Body of pancreas (tissue), 4 donors: Measurements from ENCODE around the gene FMNL2. TPM values are rescaled to one million over a fixed set of nuclear protein-coding genes. Genes with fewer than 3 reads are reported as not detected.

Source experiments
- ATAC-seq: fragments of 150-250 bp; one replicate; pipeline ENCODE4 v1.9.1; 2016
- DNase-seq, 4 donors: peaks; one replicate each; pipeline ENCODE4 v3.0.0-alpha.2; 2019
- H3K27ac ChIP-seq, 4 donors: fragments of 200-600 bp; sonication (generic); 1 replicate in 3 of 4; 2 replicates in 1 of 4; pipeline versions ENCODE4 v1.5.1 to v1.6.1; 2016 to 2019; ENCODE audit warnings: mild to moderate bottlenecking in 1 of 4, mixed read lengths in 1 of 4, moderate library complexity in 1 of 4
- H3K27me3 ChIP-seq, 2 donors: fragments of 200-600 bp; sonication (generic); one replicate each; pipeline ENCODE4 v1.6.0; 2016; ENCODE audit warnings: mild to moderate bottlenecking in 1 of 2
- H3K36me3 ChIP-seq, 2 donors: fragments of 200-600 bp; sonication (generic); replicated peaks in 1 of 2; 2 replicates each; pipeline ENCODE4 v1.5.1; 2016; ENCODE audit warnings: low read depth in 2 of 2; ENCODE audit not compliant: insufficient read depth in 1 of 2
- H3K4me1 ChIP-seq: fragments of 200-600 bp; sonication (generic); one replicate; pipeline ENCODE4 v1.6.0; 2016
- H3K4me3 ChIP-seq, 2 donors: fragments of 200-600 bp; sonication (generic); 1 replicate in 1 of 2; 2 replicates in 1 of 2; pipeline ENCODE4 v1.5.1; 2016 to 2019
- H3K9me3 ChIP-seq, 3 donors: fragments of 200-600 bp; sonication (generic); 1 replicate in 2 of 3; 2 replicates in 1 of 3; pipeline ENCODE4 v1.5.1; 2016
- CTCF ChIP-seq, 7 experiments: fragments of 450-650 bp in 4 of 7; fragments of 200-600 bp in 3 of 7; sonication (generic) in 3 of 7; IDR thresholded peaks; one replicate each; pipeline ENCODE4 v1.5.1; 2016 to 2019; ENCODE audit warnings: antibody characterized with exemption in 7 of 7
- POLR2A ChIP-seq, 3 donors: fragments of 450-650 bp; IDR thresholded peaks; one replicate each; pipeline ENCODE4 v1.6.1; 2016; ENCODE audit warnings: antibody characterized with exemption in 3 of 3, mild to moderate bottlenecking in 2 of 3
- WGBS, 2 donors: methylation state at CpG; one replicate each; pipeline ENCODE4 v1.1.5; 2017; 5-methylcytosine and 5-hydroxymethylcytosine counted together
- intact Hi-C: fragments of 100-400 bp; cut with DNase I; formaldehyde crosslinking; loops from one replicate; pipeline ENCODE4 v1.15.1; 2023
- total RNA-seq, 2 donors: library from RNA; depleted of rRNA; stranded (reverse); fragments of >200 nt; gene quantifications; one replicate each; pipeline ENCODE4 v1.1.0, GENCODE V29; 2016

Gene FMNL2
- total RNA-seq, 2 donors from 2014 or later = 13.5 to 44.4 TPM

DNA sequence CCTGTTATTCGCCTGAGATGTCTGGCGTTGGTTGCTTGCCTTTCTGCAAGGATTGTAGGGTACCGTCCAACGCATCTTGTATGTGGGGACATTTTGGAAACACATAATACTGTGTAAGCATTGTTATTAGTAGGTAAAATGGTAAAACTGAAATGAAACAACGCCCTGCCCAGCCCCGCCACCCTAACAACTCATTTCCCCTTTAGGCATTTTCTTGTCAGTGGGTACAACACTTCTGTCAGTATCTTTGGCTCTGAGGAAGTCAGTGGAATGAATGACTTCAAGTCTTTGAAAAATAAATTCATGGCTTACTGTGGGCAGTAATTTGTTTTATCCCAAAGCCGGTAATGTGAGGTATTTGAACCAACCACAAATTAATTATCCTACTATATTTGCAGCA, 86.0 kb downstream of the FMNL2 start:
- no peak for ATAC-seq

GRCh38 chr2:152421521-152422370, 86.8 kb downstream of the FMNL2 start:
- TF ChIP-seq CTCF (IDR thresholded peaks at IDR 0.05) = no peak
- TF ChIP-seq POLR2A (IDR thresholded peaks at IDR 0.05) = no peak
- DNase-seq (peak; percentile 49 to 84 (median 64)), ATAC-seq (peak; percentile 97)
- Histone ChIP-seq H3K4me1 (peaks cover 29% of the 10 kb centered on the region), H3K27me3 (no peaks in the 10 kb centered on the region), H3K9me3 (no peaks in the 10 kb centered on the region), H3K27ac (peak overlapping the region; percentile 55 to 81 (median 70)), H3K4me3 (no peak overlapping the region), H3K36me3 (no peaks in the 10 kb centered on the region)
- WGBS, 2 donors = 44 to 51% methylated on average over 8 of the region's 8 CpGs
- intact Hi-C loops = no loop called here

More for the DNA sequence above, 86.0 kb downstream of the FMNL2 start:
- Histone ChIP-seq H3K27me3 (no peaks in the 10 kb centered on the region), H3K9me3 (no peaks in the 10 kb centered on the region), H3K4me1 (peaks cover 29% of the 10 kb centered on the region), H3K4me3 (no peak overlapping the region), H3K27ac (peak overlapping the region; percentile 22 to 81 (median 62)), H3K36me3 (no peaks in the 10 kb centered on the region)
- TF ChIP-seq POLR2A (IDR thresholded peaks at IDR 0.05) = no peak
- TF ChIP-seq CTCF (IDR thresholded peaks at IDR 0.05) = no peak
- 93 to 95% methylated on average over 7 of the region's 7 CpGs for WGBS, 2 donors
- intact Hi-C loops = no loop called here
- DNase-seq = no peak

GRCh38 chr2:152423684-152424083, 88.7 kb downstream of the FMNL2 start:
- H3K27ac ChIP-seq = no peak overlapping the region
- H3K4me3 ChIP-seq = no peak overlapping the region
- ATAC-seq = no peak
- peaks cover 30% of the 10 kb centered on the region for H3K4me1 ChIP-seq
- intact Hi-C loops = no loop called here
- H3K36me3 ChIP-seq = no peaks in the 10 kb centered on the region
- H3K9me3 ChIP-seq = no peaks in the 10 kb centered on the region
- DNase-seq = no peak
- TF ChIP-seq CTCF (IDR thresholded peaks at IDR 0.05) = no peak
- no peak for TF ChIP-seq POLR2A (IDR thresholded peaks at IDR 0.05)
- no peaks in the 10 kb centered on the region for H3K27me3 ChIP-seq

- no peaks in the 10 kb centered on the region for H3K9me3 ChIP-seq
- H3K36me3 ChIP-seq = no peaks in the 10 kb centered on the region
- no peak overlapping the region for H3K4me3 ChIP-seq
- peak overlapping the region in 1 of 4 donors; percentile 9 for H3K27ac ChIP-seq
- H3K4me1 ChIP-seq = peaks cover 24% of the 10 kb centered on the region
- TF ChIP-seq POLR2A (IDR thresholded peaks at IDR 0.05) (no peak), CTCF (IDR thresholded peaks at IDR 0.05) (no peak)
- intact Hi-C loops = no loop called here
- DNase-seq = no peak
- WGBS, 2 donors = 68% methylated on average over 8 of the region's 8 CpGs
- no peak for ATAC-seq
- no peaks in the 10 kb centered on the region for H3K27me3 ChIP-seq
Observed at GRCh38 chr2:152425765-152426727, 91.1 kb downstream of the FMNL2 start.
